ENCODE results near the gene SLC2A6.

SLC2A6 gene

DNA sequence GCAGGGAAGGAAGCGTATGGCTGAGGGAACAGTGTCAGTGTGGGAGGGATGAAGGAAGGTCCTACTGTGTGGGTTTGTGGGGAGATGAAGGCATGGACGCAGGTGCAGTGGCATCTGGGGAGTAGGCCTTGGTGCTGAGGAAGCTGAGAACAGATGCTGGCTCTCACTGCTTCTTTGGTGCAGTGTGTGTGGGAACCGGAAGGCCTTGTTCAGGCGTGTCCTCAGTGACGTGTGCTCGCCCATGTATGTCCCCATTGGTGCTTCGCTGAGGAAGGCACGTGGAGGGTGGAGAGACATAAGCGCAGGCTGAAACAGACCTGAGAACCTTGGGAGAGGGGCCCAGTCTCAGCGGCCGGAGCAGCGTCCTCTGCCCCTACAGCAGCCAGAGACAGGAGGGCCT, 38.0 kb downstream of the SLC2A6 start:
- DNase-seq (ENCODE audit: low read depth, low spot score) = no peak

DNA sequence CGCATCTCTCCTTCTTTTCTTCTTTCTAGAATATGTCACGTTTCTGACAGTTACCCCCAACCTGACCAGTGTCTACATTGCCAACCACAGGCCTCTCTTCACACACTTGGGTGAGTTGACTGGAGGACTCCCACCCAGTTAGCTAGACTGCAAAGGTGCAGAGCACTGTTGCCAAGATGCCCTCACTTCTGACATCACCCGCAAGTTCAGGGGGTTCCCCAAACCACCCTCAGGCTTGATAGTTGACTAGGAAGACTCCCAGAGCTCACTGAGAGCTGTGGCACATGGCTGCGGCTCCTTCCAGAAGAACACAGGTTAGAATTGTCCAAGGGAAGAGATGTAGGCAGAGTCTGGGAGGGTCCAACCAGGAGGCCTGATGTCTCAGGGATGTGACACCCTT, 39.6 kb downstream of the SLC2A6 start:
- DNase-seq (ENCODE audit: low read depth, low spot score) = no peak

DNA sequence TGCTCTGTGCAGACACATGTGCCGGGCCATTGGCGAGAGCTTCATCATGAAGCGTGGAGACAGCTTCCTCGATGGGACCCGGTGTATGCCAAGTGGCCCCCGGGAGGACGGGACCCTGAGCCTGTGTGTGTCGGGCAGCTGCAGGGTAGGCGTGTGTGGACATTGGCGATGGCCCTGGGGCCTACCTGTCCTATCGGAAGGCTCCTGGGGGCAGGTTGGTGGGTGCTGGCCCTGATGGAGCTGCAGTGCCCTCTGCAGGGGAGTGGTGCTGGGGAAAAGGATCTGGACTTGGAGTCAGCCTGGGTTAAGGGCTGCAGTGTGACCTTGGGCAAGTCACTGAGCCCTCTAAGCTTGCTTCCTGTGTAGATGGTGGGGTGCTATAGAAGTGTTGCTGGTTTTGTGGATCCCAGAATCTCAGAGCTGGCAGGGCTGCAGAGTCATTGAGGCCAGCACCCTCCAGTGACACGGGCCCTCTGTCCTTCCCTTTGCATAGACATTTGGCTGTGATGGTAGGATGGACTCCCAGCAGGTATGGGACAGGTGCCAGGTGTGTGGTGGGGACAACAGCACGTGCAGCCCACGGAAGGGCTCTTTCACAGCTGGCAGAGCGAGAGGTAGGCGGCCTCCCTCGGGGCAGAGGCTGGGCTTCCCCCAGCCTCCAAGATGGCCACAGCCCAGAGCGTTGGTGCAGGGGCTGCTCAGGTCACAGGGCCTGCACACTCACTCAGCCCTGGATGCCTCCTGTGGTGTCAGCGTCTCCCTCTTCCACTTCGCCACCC, 41.0 kb downstream of the SLC2A6 start:
- no peak for DNase-seq (ENCODE audit: low read depth, low spot score)

DNA sequence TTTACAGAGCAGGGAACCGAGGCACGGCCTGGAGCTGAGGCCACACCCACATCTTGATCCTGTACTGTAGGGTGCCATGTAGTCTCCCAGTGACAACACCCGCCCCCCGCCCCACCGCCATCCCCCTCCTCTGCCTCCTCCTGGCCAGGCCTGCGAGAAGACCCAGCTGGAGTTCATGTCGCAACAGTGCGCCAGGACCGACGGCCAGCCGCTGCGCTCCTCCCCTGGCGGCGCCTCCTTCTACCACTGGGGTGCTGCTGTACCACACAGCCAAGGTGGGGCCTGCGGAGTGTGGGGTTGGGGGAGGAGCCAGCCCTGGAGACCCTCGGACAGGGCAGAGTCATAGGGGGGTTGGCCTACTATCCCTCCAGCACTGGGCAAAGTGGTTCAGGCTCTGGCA, 42.2 kb downstream of the SLC2A6 start:
- no peak for DNase-seq (ENCODE audit: low read depth, low spot score)

DNA sequence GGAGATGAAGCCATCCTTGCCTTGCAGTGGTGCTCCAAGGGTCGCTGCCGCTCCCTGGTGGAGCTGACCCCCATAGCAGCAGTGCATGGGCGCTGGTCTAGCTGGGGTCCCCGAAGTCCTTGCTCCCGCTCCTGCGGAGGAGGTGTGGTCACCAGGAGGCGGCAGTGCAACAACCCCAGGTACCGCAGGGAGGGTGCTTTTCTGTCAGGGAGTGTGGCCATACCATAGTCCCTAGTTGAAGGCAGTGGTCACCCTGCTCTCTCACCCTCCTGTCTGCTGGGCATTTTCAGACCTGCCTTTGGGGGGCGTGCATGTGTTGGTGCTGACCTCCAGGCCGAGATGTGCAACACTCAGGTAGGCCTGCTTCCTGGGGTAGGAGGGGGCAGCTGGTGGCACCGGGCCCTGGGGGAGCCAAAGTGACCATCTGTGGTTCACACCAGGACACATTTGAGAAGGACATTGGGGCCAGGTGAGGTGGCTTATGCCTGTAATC, 45.5 kb downstream of the SLC2A6 start:
- no peak for DNase-seq (ENCODE audit: low read depth, low spot score)

DNA sequence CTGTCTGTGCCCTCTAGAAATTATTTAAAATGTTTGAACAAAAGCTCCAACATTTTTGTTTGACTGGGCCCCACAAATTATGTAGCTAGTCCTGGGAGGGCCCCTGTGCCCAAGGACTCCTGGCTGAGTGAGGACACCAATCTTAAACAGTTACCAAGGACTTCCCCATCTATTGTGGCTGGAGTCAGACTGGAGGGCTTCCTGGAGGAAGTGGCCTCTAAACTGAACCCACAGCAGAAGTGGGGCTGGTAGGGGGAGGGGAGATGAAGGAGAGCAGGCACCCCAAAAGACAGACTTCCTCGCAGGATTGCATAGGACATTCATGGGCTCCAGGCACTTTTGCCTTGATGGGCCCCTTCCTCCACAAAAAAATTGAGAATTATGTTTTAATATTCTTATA, 48.7 kb downstream of the SLC2A6 start:
- no peak for DNase-seq (ENCODE audit: low read depth, low spot score)

DNA sequence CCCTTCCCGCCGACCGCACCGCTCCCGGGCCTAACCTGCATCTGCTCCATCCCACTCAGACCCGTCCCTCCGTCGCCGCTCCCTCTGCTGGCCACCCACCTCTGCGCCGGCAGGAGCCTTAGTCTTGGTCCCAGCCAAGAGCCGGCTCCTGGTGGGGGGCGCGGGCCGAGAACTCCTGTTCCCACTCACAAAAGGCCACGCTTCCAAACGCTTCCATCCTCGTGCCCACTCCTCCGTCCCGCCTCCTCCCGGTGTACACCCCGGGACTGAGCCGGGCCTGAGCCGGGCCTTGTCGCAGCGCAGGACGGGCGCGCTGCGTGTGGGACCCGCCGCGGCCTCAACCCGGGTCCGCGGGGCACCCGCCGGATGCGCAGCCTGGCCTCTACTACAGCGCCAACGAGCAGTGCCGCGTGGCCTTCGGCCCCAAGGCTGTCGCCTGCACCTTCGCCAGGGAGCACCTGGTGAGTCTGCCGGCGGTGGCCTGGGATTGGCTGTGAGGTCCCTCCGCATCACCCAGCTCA, 49.2 kb downstream of the SLC2A6 start:
- no peak for DNase-seq (ENCODE audit: low read depth, low spot score)

DNA sequence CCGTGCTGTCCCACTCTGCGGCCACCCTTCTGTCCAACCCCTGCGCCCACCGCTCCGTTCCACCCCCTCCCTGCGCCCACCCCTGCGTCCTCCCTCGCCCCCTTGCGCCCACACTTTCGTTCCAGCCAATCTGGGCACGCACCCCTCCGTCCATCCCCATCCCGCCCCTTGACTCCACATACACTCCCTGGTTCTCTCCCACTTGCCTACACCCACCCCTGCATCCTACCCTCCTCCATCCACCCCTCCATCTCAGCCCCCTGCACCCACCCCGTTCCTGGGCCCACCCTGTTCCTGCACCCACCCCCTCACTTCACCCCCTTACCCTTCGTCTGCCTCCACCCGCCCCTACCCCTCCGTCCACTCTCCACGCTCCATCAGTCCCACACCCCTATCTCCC, 49.7 kb downstream of the SLC2A6 start:
- DNase-seq (ENCODE audit: low read depth, low spot score) = no peak

DNA sequence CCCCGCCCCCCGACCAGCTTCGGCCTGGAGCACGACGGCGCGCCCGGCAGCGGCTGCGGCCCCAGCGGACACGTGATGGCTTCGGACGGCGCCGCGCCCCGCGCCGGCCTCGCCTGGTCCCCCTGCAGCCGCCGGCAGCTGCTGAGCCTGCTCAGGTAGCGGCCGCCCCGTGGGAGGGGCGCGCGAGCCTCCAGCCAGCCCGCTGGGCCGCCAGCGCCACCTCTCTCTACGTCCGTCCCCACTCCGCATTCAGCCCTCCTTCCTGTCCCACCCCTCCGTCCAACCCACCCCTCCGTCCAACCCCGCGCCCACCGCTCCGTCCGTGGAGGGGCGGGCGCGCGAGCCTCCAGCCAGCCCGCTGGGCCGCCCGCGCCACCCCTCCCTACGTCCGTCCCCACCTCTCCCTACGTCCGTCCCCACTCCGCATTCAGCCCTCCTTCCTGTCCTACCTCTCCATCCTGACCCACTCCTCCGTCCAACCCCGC, 50.2 kb downstream of the SLC2A6 start:
- DNase-seq (ENCODE audit: low read depth, low spot score) = no peak

DNA sequence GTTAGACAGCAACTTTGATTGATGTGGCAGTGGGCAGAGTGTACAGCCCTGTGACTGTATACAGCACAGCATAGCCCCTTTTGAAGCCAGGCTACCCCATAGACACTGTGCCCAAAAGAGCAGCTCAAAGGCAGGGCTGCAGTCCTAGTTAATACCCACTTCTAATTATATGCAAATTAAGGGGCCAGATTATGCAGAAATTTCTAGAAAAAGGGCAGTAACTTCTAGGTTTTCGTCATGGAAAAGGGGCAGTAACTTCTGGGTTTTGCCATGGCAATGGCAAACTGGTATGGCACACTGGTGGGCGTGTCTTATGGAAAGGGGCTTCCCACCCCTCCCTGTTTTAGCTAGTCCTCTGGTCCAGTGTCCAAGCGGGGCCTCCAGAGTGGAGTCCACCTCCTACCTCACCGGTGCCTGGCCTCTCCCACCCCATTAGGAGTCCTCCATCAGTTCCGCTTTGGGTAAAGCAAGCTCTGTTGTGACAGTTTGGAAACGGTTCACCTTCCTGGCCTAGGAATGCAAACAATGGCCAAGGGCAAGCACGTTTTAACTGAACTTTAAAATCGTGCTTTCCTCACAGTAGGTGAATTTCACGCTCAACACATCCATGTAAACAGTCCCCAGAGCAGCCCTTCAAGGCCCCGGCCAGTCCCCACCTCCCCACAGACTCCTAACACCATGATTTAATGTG, 51.1 kb downstream of the SLC2A6 start:
- DNase-seq (ENCODE audit: low read depth, low spot score) = no peak

DNA sequence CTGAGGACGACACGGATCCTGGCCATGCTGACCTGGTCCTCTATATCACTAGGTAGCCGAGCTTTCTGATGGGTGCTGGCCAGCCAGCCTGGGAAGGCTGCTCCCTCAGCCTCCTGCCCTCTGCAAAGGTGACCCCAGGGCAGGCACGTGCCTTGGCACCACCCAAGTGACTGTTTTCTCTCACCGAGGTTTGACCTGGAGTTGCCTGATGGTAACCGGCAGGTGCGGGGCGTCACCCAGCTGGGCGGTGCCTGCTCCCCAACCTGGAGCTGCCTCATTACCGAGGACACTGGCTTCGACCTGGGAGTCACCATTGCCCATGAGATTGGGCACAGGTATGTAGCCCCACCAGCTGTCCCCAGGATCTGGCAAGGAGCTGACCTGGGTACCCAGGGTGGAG, 52.9 kb downstream of the SLC2A6 start:
- no peak for DNase-seq (ENCODE audit: low read depth, low spot score)

DNA sequence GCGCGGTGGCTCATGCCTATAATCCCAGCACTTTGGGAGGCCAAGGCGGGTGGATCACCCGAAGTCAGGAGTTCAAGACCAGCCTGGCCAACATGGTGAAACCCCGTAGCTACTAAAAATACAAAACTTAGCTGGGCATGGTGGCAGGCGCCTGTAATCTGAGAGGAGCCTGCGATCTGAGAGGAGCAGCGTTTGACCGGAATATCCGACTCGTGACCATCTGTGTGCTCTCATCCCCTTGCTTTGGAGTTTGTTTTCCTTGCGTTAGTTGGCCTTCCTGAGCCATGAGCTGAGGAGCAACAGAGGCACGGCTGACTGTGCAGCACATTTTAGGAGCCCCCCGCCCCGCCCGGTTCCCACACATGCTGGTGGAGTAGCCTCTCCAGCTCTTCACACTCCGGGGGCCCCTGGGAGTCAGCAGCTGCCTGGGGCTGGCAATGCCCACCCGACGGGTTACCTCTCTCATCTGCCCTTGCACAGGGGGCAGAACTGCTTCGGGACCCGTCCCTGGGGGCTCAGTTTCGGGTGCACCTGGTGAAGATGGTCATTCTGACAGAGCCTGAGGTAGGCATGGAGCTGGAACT, 53.8 kb downstream of the SLC2A6 start:
- DNase-seq (ENCODE audit: low read depth, low spot score) = no peak

DNA sequence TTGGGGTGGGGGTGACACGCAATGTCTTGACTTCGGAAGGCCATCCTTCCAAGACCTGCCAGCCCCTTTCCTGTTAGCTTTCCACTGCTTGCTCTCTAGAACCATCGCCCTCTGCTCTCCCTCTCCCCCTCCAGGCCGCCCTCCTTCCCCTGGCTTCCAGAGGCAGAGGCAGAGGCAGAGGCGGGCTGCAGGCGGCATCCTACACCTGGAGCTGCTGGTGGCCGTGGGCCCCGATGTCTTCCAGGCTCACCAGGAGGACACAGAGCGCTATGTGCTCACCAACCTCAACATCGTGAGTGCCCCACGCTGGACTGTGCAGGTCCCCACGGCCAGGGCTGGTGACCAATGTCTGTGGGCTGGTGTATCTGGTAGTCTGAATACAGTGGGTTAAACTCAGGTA, 54.7 kb downstream of the SLC2A6 start:
- no peak for DNase-seq (ENCODE audit: low read depth, low spot score)

DNA sequence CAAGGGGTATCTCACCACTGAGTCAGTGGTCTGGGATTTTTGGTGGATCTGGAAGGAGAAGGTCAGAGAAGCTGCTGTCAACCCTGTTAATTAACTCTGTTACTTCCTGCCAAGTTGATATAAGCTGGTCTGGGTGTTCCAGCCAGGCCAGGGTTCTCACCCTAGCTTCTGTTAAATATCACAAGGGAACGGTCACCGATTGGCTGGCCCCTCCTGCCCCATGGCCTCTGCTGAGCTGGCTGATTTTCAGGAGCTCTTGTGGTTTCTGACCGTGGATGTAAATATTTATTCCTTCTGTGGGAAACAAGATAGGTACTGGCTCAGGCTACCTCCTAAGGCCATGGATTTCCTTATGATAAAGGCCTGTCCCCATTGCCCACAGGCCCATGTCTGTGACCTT, 55.7 kb downstream of the SLC2A6 start:
- DNase-seq (ENCODE audit: low read depth, low spot score) = no peak

DNA sequence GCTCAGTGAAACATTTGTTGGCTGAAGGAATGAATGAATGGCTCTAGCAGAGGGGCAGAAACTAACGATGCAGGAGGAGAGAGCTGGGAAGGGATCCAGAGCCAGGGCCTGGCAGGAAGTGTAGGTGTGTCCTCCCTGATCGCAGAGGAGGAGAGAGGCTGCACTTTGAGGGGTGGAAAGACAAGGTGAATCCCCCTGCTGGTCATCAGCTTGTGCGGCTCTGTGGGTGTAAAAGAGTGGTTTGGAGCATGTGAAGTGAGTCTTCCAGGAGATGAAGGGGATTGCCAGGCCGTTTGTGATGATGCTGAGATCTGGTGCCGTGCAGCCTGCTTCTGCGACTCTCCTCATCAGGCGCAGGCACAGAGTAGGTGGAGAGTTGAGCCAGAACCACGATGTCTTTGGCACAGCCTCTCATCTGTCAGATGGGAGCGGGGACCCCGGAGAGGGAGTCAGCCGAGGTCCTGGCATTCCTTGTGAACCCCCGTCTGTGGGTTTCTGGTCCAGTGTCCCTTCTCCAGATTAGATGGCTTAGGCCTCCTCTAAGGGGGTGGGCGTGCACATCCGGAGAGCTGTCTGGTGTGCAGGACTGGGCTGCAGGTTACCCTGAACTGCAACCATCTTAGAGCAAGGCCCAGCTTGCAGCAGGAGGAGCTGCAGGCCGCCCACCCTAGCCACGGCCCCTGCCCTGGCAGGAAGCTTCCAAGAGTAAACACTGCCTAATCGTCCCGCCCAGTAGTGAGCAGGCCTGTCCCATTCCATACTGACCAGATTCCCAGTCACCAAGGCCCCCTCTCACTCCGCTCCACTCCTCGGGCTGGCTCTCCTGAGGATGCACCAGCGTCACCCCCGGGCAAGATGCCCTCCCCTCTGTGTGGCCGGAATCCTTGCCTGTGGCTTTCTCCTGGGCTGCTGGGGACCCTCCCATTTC, 57.0 kb downstream of the SLC2A6 start, which contains the start of gene ADAMTS13:
Gene ADAMTS13 (plus strand): TSS at position 753 of the 928 bp plus-strand sequence. CDS start 77 bp downstream, at position 830.
- no peak for DNase-seq (ENCODE audit: low read depth, low spot score)
